VCaP (cell line): ENCODE data around the gene ANKRD27.
A peak's percentile ranks its signal among the peaks of the same experiment; 100 is the strongest.

Experiments
- H3K27ac ChIP-seq: fragments of 450-650 bp; 2 replicates; pipeline ENCODE4 v1.5.1; 2017
- CTCF ChIP-seq: fragments of 450-650 bp; conservative IDR thresholded peaks from 2 replicates; pipeline ENCODE4 v1.5.1; 2017; ENCODE audit warnings: mild to moderate bottlenecking, moderate library complexity

Gene ANKRD27

DNA sequence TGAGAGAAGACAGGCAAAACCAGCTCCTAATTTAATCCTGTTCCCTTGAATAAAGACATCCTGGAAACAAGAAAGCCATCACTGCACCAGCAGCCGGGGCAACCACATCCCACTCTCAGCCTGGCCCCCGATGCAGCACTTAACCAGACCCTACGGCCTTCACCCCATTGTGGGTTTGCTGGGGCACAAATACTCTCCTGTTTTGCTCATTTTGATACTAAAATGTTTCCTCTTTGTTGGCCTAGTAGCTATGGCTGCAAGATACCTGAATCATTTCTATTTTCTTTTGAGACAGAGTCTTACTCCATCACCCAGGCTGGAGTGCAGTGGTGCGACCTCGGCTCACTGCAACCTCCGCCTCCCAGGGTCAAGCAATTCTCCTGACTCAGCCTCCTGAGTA lies 28.4 kb downstream of the ANKRD27 start:
- H3K27ac ChIP-seq: no peak overlapping the region
- no peak for TF ChIP-seq CTCF

DNA sequence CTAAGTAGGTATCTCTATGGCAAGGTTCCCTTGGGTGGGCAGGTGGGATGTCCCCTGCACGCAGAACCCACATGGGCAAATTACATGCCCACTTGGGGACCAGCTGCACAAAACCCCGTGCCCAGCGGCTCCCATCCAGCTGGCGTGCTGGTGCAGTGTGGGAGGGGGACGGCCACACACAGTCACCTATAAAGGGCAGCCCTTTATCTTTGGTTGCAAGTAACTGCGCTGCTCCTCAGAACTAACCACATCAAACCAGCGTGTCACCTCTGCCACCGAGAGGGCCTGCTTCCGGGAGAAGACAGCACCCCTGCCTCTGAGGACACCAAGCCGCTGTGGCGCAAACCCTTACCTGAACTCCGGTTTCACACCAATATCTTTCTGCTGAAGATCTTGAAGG lies 32.2 kb downstream of the ANKRD27 start:
- TF ChIP-seq CTCF: no peak
- no peak overlapping the region for H3K27ac ChIP-seq

GRCh38 chr19:32638625-32639024 lies 36.4 kb downstream of the ANKRD27 start:
- no peak overlapping the region for H3K27ac ChIP-seq
- TF ChIP-seq CTCF: no peak

- no peak for TF ChIP-seq CTCF
- H3K27ac ChIP-seq: no peak overlapping the region
Observed at GRCh38 chr19:32637480-32637879, 37.5 kb downstream of the ANKRD27 start.

- no peak for TF ChIP-seq CTCF
- H3K27ac ChIP-seq: no peak overlapping the region
Observed at GRCh38 chr19:32631381-32631780, 43.6 kb downstream of the ANKRD27 start.

GRCh38 chr19:32630338-32630737 lies 44.6 kb downstream of the ANKRD27 start:
- no peak overlapping the region for H3K27ac ChIP-seq
- TF ChIP-seq CTCF: 0 out of 2 replicates have a peak, but pooled peaks have one; percentile 17

DNA sequence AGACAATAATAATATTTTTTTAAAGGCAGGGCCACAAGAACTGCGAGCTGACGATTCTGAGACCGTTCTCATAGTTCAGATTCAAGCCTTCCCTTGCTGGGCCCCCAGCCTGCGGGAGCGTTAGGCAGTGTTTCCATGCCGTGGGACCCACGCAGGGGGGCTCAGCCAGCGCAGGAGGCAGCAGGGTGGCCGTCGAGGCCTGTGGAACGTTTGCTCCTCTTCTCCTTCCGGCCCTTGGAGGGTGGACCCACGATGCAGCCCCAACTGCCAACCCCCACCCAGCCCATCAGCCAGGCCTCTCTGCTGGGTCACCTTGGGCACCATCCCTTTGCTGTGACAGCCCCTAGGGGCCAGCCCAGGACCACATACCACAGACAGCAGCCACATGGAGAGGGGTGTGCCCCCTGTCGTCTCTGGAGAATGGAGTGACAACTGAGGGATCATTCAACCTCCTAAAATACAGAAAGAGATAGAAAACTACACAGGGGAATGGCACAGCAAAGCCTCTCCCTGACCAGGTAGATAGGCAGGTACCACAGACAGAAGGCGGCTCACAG lies 47.2 kb downstream of the ANKRD27 start:
- H3K27ac ChIP-seq: no peak overlapping the region
- TF ChIP-seq CTCF: no peak
